GM21786 (cell line): ENCODE measurements around the gene OR52L1.

ENCODE experiments used
- ATAC-seq: cut with Tn5 transposase; IDR thresholded peaks from one replicate; pipeline ENCODE4 v1.9.1; 2021; ENCODE audit not compliant: unreplicated experiment

The OR52L1 gene

DNA sequence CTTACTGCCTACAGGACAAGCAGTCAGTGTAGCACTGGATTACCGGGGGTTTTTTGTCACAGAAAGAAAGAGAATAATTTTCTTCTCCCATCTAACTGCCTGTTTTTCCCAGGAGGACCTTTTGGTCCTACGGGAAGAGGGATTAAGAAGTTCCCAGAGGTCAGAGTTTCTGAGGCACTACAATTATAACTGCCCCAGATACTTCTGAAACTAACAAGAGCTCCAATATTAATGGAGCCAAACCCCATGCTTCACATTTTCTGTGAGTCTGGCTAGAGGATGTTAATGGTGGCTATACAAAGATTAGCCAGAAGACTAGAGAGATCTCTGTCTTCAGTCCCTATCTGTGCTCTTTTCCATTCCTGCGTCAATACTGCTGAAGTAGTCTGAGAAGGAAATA lies 44.8 kb downstream of the OR52L1 start, which contains the start of gene OR56A3:
Gene OR56A3 (plus strand): TSS at position 301 of the 400 bp plus-strand sequence. CDS start 5,096 bp downstream, outside the sequence.
- ATAC-seq = no peak

DNA sequence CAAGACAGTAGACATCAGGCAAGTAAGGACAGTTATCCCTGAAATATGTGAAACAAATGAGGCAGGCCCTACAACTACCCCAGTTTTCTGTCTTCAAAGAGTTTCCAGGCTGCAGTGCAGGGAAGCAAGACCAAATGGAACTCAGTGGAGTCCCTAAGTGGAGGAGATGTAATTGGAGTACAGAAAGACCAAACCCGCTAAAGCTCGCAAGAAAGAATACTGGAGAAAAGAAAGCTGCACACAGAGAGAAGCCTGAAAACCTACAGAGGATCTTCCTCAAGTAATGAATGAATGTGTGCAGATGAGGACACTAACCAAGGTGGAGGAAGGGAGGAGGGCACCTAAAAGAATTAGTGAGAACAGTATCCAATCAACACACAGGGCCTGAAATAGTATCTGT lies 46.0 kb downstream of the OR52L1 start:
- ATAC-seq = no peak

DNA sequence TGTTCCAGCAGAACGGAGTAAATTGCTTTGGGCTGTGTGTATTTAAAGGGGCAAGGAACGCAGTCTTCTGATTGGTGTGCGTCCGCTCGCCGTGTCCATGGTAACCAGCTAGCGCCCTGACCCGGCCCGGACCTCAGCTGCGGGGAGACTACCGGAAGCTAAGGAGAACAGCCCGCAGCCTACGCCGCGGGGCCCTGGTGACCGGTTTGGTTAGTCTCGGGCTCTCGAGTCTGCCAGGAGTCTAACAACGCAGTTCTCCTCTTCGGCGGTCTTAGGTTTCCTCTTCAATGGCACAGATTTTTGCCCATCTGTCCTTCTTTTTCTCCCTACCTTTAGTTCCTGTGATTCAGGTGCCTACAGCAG lies 48.2 kb downstream of the OR52L1 start:
- ATAC-seq = no peak

DNA sequence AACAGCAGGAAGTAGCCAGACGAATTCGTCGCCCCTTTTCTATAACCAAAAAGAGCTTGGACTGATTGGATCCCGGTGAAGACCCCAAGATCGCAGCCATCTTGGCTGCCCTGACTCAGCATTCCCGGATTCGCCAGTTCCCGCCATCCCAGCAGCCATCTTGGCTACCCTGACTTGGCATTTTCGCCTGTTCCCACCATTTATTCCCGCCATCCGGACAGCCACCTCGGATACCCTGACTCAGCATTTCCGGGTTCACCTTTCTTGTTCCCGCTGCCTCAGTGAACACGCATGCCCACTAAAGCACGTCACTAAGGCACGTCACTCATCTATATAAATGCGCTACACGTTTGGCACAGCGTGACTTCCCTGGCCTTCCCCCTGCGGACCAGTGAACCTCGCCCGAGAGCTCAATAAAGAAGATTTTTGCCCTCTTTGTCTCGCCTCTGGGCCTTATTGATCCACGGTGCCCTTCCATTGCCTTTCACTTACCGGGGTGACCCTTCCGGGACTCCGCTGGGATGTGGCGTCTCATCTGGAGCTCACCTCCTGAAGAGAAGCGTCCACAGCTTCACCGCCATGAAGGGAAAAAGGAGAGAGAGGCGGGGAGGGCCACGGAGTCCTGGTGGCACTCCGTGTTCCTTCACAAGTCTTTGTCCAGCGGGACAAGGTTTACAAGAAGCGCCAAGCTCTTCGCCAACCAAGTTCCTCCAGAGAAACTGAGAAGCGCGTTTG lies 48.8 kb downstream of the OR52L1 start:
- ATAC-seq = no peak
